ENCODE results near the gene PGM2L1.

GRCh38 chr11:74330075-74330858 is 68.0 kb downstream of the PGM2L1 start:
- TF ChIP-seq CTCF (IDR thresholded peaks at IDR 0.05) (no peak), POLR2AphosphoS5 (IDR thresholded peaks at IDR 0.05) (no peak), EP300 (IDR thresholded peaks at IDR 0.05) (no peak)

Data from stomach (tissue), 4 donors.